ENCODE data around the gene MMP14.

Gene MMP14

GRCh38 chr14:22866874-22867273 is 30.5 kb downstream of the MMP14 start:
- DNase-seq (ENCODE audit: low read depth in 1 of 2, low spot score in 1 of 2) = no peak
- H3K27ac ChIP-seq (replicated peaks) = no peak overlapping the region
- no peak for TF ChIP-seq POLR2AphosphoS5 (IDR thresholded peaks at IDR 0.05; ENCODE audit: low read depth)
- TF ChIP-seq REST (IDR thresholded peaks at IDR 0.05; ENCODE audit: insufficient replicate concordance, low read depth) = no peak
- TF ChIP-seq SPI1 (IDR thresholded peaks at IDR 0.05; ENCODE audit: borderline replicate concordance, low read depth) = no peak
- no peak for TF ChIP-seq CTCF (IDR thresholded peaks at IDR 0.05; ENCODE audit: insufficient read depth, low read length)
- no peak for TF ChIP-seq GABPA (IDR thresholded peaks at IDR 0.05; ENCODE audit: low read depth)
- no peak overlapping the region for H3K4me3 ChIP-seq (replicated peaks; ENCODE audit: insufficient read depth, low read length)
- H3K27me3 ChIP-seq (ENCODE audit: insufficient read depth, poor library complexity, severe bottlenecking) = no peaks in the 10 kb centered on the region

GRCh38 chr14:22870811-22871223 is 34.4 kb downstream of the MMP14 start:
- DNase-seq (ENCODE audit: low read depth in 1 of 2, low spot score in 1 of 2) = peak in 1 of 2 experiments; percentile 78
- Histone ChIP-seq H3K4me3 (replicated peaks; ENCODE audit: insufficient read depth, low read length) (peak overlapping the region; percentile 99), H3K27me3 (ENCODE audit: insufficient read depth, poor library complexity, severe bottlenecking) (no peaks in the 10 kb centered on the region), H3K27ac (replicated peaks) (peak overlapping the region; percentile 85)
- TF ChIP-seq GABPA (IDR thresholded peaks at IDR 0.05; ENCODE audit: low read depth) (peak; percentile 47; the same call in 1 of the 2 replicates), SPI1 (IDR thresholded peaks at IDR 0.05; ENCODE audit: borderline replicate concordance, low read depth) (peak; percentile 86), POLR2AphosphoS5 (IDR thresholded peaks at IDR 0.05; ENCODE audit: low read depth) (no peak), CTCF (IDR thresholded peaks at IDR 0.05; ENCODE audit: insufficient read depth, low read length) (no peak), REST (IDR thresholded peaks at IDR 0.05; ENCODE audit: insufficient replicate concordance, low read depth) (peak; percentile 18)

GRCh38 chr14:22871224-22872032 is 35.0 kb downstream of the MMP14 start, which contains the start of gene LRP10:
LRP10 (plus strand) TSS chr14:22871740; CDS start chr14:22872304, 564 bp downstream.
- TF ChIP-seq REST (IDR thresholded peaks at IDR 0.05; ENCODE audit: insufficient replicate concordance, low read depth) (no peak), SPI1 (IDR thresholded peaks at IDR 0.05; ENCODE audit: borderline replicate concordance, low read depth) (peak; percentile 81), POLR2AphosphoS5 (IDR thresholded peaks at IDR 0.05; ENCODE audit: low read depth) (peak; percentile 44; the same call in 1 of the 2 replicates), CTCF (IDR thresholded peaks at IDR 0.05; ENCODE audit: insufficient read depth, low read length) (no peak), GABPA (IDR thresholded peaks at IDR 0.05; ENCODE audit: low read depth) (no peak)
- peak within 1 kb of the TSS; percentile 85 for H3K27ac ChIP-seq (replicated peaks)
- peak; percentile 80 to 88 for DNase-seq (ENCODE audit: low read depth in 1 of 2, low spot score in 1 of 2)
- H3K4me3 ChIP-seq (replicated peaks; ENCODE audit: insufficient read depth, low read length) = peak within 1 kb of the TSS; percentile 99
- H3K27me3 ChIP-seq (ENCODE audit: insufficient read depth, poor library complexity, severe bottlenecking) = no peaks in the 10 kb centered on the region

Data from HL-60 (cell line).